ENCODE measurements around the gene ACLY. TPM values are rescaled to one million over a fixed set of nuclear protein-coding genes. Genes with fewer than 3 reads are reported as not detected.

Gene ACLY
- total RNA-seq, 1 experiment from 2014 or later: 184 TPM

DNA sequence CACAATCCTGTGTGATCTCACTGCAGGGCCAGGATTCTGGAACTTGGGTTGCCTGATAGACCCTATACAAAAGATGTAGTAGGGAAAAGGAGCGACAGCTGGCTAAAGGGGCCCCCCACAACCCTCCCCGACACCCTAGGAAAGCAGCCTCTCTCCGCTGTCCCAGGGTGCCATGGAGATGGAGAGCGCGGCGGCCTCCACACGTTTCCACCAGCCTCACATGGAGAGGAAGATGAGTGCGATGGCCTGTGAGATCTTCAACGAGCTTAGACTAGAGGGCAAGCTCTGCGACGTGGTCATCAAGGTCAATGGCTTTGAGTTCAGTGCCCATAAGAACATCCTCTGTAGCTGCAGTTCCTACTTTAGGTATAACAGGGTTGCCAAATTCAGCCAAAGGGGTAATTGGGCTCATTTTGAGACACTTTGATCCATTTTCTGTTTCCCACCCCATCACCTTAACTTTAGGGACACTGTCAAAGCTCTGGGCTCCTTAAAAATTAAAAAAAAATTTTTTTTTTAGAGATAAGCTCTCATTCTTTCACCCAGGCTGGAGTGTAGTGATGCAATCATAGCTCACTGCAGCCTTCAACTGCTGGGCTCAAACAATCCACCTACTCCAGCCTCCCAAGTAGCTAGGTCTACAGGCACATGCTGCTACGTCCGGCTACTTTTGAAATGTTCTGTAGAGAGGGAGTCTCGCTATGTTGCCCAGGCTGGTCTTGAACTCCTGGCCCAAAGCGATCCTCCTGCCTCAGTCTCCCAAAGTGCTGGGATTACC, 80.8 kb downstream of the ACLY start, which contains the start of gene KLHL10:
TSS of gene KLHL10 (plus strand) at position 65 of the 778 bp plus-strand sequence. CDS start at position 173, 108 bp downstream.
- CTCF ChIA-PET: interaction anchor here (0.6 kb wide), 2 partner anchors 21 to 84 kb away, joined by 4 to 6 read pairs; no protein-coding TSS in a partner anchor
- H3F3A ChIP-seq (ENCODE audit: insufficient read depth, low read depth): no peaks in the 10 kb centered on the region; the same call in 1 of the 2 replicates
- TF ChIP-seq, protein P1, sequence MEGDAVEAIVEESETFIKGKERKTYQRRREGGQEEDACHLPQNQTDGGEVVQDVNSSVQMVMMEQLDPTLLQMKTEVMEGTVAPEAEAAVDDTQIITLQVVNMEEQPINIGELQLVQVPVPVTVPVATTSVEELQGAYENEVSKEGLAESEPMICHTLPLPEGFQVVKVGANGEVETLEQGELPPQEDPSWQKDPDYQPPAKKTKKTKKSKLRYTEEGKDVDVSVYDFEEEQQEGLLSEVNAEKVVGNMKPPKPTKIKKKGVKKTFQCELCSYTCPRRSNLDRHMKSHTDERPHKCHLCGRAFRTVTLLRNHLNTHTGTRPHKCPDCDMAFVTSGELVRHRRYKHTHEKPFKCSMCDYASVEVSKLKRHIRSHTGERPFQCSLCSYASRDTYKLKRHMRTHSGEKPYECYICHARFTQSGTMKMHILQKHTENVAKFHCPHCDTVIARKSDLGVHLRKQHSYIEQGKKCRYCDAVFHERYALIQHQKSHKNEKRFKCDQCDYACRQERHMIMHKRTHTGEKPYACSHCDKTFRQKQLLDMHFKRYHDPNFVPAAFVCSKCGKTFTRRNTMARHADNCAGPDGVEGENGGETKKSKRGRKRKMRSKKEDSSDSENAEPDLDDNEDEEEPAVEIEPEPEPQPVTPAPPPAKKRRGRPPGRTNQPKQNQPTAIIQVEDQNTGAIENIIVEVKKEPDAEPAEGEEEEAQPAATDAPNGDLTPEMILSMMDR (conservative IDR thresholded peaks at IDR 0.05): no peak
- TF ChIP-seq EZH2 (IDR thresholded peaks at IDR 0.05; ENCODE audit: low read depth): no peak
- 0 out of 2 replicates have a peak, but pooled peaks cover 8% of the 10 kb centered on the region for H3K79me2 ChIP-seq (ENCODE audit: low read depth)
- H3K4me2 ChIP-seq: peak within 1 kb of the TSS; percentile 93
- no peaks in the 10 kb centered on the region for H3K27me3 ChIP-seq (ENCODE audit: insufficient read depth, low read depth)
- no peaks in the 10 kb centered on the region for H3K36me3 ChIP-seq (ENCODE audit: low read depth)
- peaks cover 11% of the 10 kb centered on the region for H3K4me1 ChIP-seq (replicated peaks; ENCODE audit: insufficient read depth)
- H3K9me2 ChIP-seq (ENCODE audit: insufficient read depth): no peaks in the 10 kb centered on the region
- intact Hi-C loops (cut with micrococcal nuclease; ENCODE audit: unreplicated experiment): no loop called here
- H4K20me1 ChIP-seq (ENCODE audit: insufficient read depth): no peaks in the 10 kb centered on the region
- no peak within 1 kb of the TSS for H3K27ac ChIP-seq
- BruUV-seq (replicated peaks): no TSS peak
- peak within 1 kb of the TSS; percentile 96 for H2AFZ ChIP-seq
- H3K9me3 ChIP-seq (ENCODE audit: insufficient read depth, low read depth): no peaks in the 10 kb centered on the region
- no peak for DNase-seq
- POLR2A ChIA-PET (ENCODE audit: unreplicated experiment): interaction anchor here (0.6 kb wide), 1 partner anchor 83 kb away, joined by 7 read pairs; no protein-coding TSS in a partner anchor
- peak within 1 kb of the TSS; percentile 93; the same call in 1 of the 2 replicates for H3K4me3 ChIP-seq

- H4K20me1 ChIP-seq (ENCODE audit: insufficient read depth): no peaks in the 10 kb centered on the region
- no peaks in the 10 kb centered on the region for H3K9me3 ChIP-seq (ENCODE audit: insufficient read depth, low read depth)
- ChIA-PET CTCF (no interaction called here), POLR2A (ENCODE audit: unreplicated experiment) (no interaction called here)
- no TSS peak for BruUV-seq (replicated peaks)
- H3K27ac ChIP-seq: no peak overlapping the region
- peak overlapping the region; percentile 93 for H3K4me3 ChIP-seq
- no peaks in the 10 kb centered on the region for H3K27me3 ChIP-seq (ENCODE audit: insufficient read depth, low read depth)
- peak overlapping the region; percentile 93 for H3K4me2 ChIP-seq
- H3K9me2 ChIP-seq (ENCODE audit: insufficient read depth): no peaks in the 10 kb centered on the region
- no peak for TF ChIP-seq EZH2 (IDR thresholded peaks at IDR 0.05; ENCODE audit: low read depth)
- TF ChIP-seq, protein P1 (conservative IDR thresholded peaks at IDR 0.05): no peak
- no peaks in the 10 kb centered on the region for H3F3A ChIP-seq (ENCODE audit: insufficient read depth, low read depth)
- peaks cover 11% of the 10 kb centered on the region for H3K4me1 ChIP-seq (replicated peaks; ENCODE audit: insufficient read depth)
- DNase-seq: no peak
- H3K36me3 ChIP-seq (ENCODE audit: low read depth): 0 out of 2 replicates have a peak, but pooled peaks cover 3% of the 10 kb centered on the region
- 0 out of 2 replicates have a peak, but pooled peaks cover 8% of the 10 kb centered on the region for H3K79me2 ChIP-seq (ENCODE audit: low read depth)
- peak overlapping the region; percentile 96 for H2AFZ ChIP-seq
- intact Hi-C loops (cut with micrococcal nuclease; ENCODE audit: unreplicated experiment): no loop called here
Measured at GRCh38 chr17:41836550-41837196, 82.1 kb downstream of the ACLY start.

- Histone ChIP-seq H3K36me3 (ENCODE audit: low read depth) (0 out of 2 replicates have a peak, but pooled peaks cover 8% of the 10 kb centered on the region), H2AFZ (peak within 1 kb of the TSS; percentile 100), H3K27ac (no peak within 1 kb of the TSS), H3K4me2 (peak within 1 kb of the TSS; percentile 93), H3F3A (ENCODE audit: insufficient read depth, low read depth) (no peaks in the 10 kb centered on the region), H3K9me3 (ENCODE audit: insufficient read depth, low read depth) (no peaks in the 10 kb centered on the region), H3K79me2 (ENCODE audit: low read depth) (0 out of 2 replicates have a peak, but pooled peaks cover 8% of the 10 kb centered on the region), H3K27me3 (ENCODE audit: insufficient read depth, low read depth) (no peaks in the 10 kb centered on the region), H3K9me2 (ENCODE audit: insufficient read depth) (no peaks in the 10 kb centered on the region), H3K4me3 (peak within 1 kb of the TSS; percentile 93), H3K4me1 (replicated peaks; ENCODE audit: insufficient read depth) (peaks cover 11% of the 10 kb centered on the region), H4K20me1 (ENCODE audit: insufficient read depth) (no peaks in the 10 kb centered on the region)
- intact Hi-C loops (cut with micrococcal nuclease; ENCODE audit: unreplicated experiment): no loop called here
- TF ChIP-seq, protein P1 (conservative IDR thresholded peaks at IDR 0.05): no peak
- TF ChIP-seq EZH2 (IDR thresholded peaks at IDR 0.05; ENCODE audit: low read depth): no peak
- BruUV-seq (replicated peaks): no TSS peak
- ChIA-PET POLR2A (ENCODE audit: unreplicated experiment) (interaction anchor here (0.6 kb wide), 1 partner anchor 154 kb away, joined by 5 read pairs; no protein-coding TSS in a partner anchor), CTCF (no interaction called here)
- DNase-seq: peak in 1 of 2 experiments; percentile 55
Measured at GRCh38 chr17:41835800-41836549, 82.8 kb downstream of the ACLY start, which contains the start of gene NT5C3B. Gene NT5C3B (minus strand): TSS chr17:41836232. CDS start chr17:41836193, 39 bp downstream.

Measured in PC-9 (cell line).